OCI-LY1 (cell line): ENCODE data around the gene CFAP69.

Source experiments
- H2AFZ ChIP-seq: fragments of 200-600 bp; sonication (generic), shearing (Covaris generic); 2 replicates; pipeline ENCODE4 v1.6.0; 2014; ENCODE audit warnings: antibody characterized with exemption, mild to moderate bottlenecking, low read length
- H3F3A ChIP-seq: fragments of 200-600 bp; sonication (generic), shearing (Covaris generic); 2 replicates; pipeline ENCODE4 v1.6.0; 2014; ENCODE audit warnings: mild to moderate bottlenecking, antibody characterized with exemption, low read length, moderate library complexity; ENCODE audit not compliant: insufficient read depth
- H3K27ac ChIP-seq: fragments of 200-600 bp; sonication (generic); 2 replicates; pipeline ENCODE4 v1.5.1; 2014; ENCODE audit warnings: low read length, mixed run types, mild to moderate bottlenecking, low read depth; ENCODE audit not compliant: poor library complexity, severe bottlenecking
- H3K27me3 ChIP-seq: fragments of 200-600 bp; sonication (generic); 2 replicates; pipeline ENCODE4 v1.6.0; 2014; ENCODE audit warnings: antibody characterized with exemption, mild to moderate bottlenecking, low read length, moderate library complexity; ENCODE audit not compliant: insufficient read depth
- H3K36me3 ChIP-seq: fragments of 200-600 bp; sonication (generic); 2 replicates; pipeline ENCODE4 v1.6.1; 2014; ENCODE audit warnings: mild to moderate bottlenecking, antibody characterized with exemption, low read length, moderate library complexity, mixed read lengths; ENCODE audit not compliant: insufficient read depth
- H3K4me1 ChIP-seq: fragments of 200-600 bp; sonication (generic); 2 replicates; pipeline ENCODE4 v1.5.1; 2014; ENCODE audit warnings: mild to moderate bottlenecking, low read length, moderate library complexity; ENCODE audit not compliant: insufficient read depth, severe bottlenecking
- H3K4me2 ChIP-seq: fragments of 200-600 bp; sonication (generic), shearing (Covaris generic); 2 replicates; pipeline ENCODE4 v1.6.1; 2014; ENCODE audit warnings: low read length
- H3K4me3 ChIP-seq: fragments of 200-600 bp; sonication (generic); 2 replicates; pipeline ENCODE4 v1.5.1; 2014; ENCODE audit warnings: low read length, low read depth, mild to moderate bottlenecking, mixed read lengths; ENCODE audit not compliant: poor library complexity, severe bottlenecking
- H3K79me2 ChIP-seq: fragments of 200-600 bp; shearing (Covaris generic); 2 replicates; pipeline ENCODE4 v1.6.1; 2016; ENCODE audit warnings: mixed run types, low read length, mixed read lengths; ENCODE audit not compliant: insufficient read depth
- H3K9ac ChIP-seq: fragments of 200-600 bp; sonication (generic), shearing (Covaris generic); 2 replicates; pipeline ENCODE4 v1.6.1; 2014; ENCODE audit warnings: mild to moderate bottlenecking, low read length, mixed read lengths
- H3K9me2 ChIP-seq: fragments of 200-600 bp; sonication (generic), shearing (Covaris generic); 2 replicates; pipeline ENCODE4 v1.6.1; 2014; ENCODE audit warnings: low read depth, mild to moderate bottlenecking, low read length, mixed read lengths
- H3K9me3 ChIP-seq: fragments of 200-600 bp; shearing (Covaris generic); 2 replicates; pipeline ENCODE4 v1.6.1; 2014; ENCODE audit warnings: low read length, mixed read lengths
- H4K20me1 ChIP-seq: fragments of 200-600 bp; sonication (generic), shearing (Covaris generic); 2 replicates; pipeline ENCODE4 v1.6.0; 2016; ENCODE audit warnings: mild to moderate bottlenecking, low read length; ENCODE audit not compliant: insufficient read depth
- EZH2 ChIP-seq: fragments of 200-600 bp; sonication (generic), shearing (Covaris generic); IDR thresholded peaks from 2 replicates; pipeline ENCODE4 v1.8.0; 2017; ENCODE audit warnings: borderline replicate concordance, mixed run types, mild to moderate bottlenecking, antibody characterized with exemption, low read length, moderate library complexity, mixed read lengths
- TF ChIP-seq, protein P1 (sequence below): fragments of 200-600 bp; sonication (generic), shearing (Covaris generic); IDR thresholded peaks from 2 replicates; pipeline ENCODE4 v1.5.1; 2017; ENCODE audit warnings: mild to moderate bottlenecking, antibody characterized with exemption, low read length, moderate library complexity, mixed read lengths

CFAP69 gene

DNA sequence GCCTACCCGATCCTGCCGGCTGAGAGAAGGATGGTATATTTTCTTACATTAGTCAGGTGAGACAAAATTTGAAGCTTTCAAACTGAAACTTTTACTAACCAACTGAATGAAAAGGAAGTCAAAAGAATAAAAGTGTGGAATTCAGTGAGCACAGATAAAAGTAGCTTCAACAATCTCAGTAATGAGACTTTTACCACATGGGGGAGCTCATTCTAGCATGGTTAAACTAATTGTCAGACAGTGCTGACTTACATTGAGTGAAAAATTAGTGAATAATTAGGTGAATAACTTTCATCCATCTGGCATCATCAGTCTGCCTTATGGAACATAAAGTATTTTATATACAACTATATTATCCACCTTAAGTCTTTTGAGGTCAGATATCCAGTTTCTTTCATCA, 67.8 kb downstream of the CFAP69 start:
- H3K27me3 ChIP-seq = no peaks in the 10 kb centered on the region
- H2AFZ ChIP-seq = no peak overlapping the region
- H3F3A ChIP-seq = no peaks in the 10 kb centered on the region
- no peaks in the 10 kb centered on the region for H3K9me2 ChIP-seq
- H3K9ac ChIP-seq = no peak overlapping the region
- no peaks in the 10 kb centered on the region for H3K9me3 ChIP-seq
- TF ChIP-seq, protein P1, sequence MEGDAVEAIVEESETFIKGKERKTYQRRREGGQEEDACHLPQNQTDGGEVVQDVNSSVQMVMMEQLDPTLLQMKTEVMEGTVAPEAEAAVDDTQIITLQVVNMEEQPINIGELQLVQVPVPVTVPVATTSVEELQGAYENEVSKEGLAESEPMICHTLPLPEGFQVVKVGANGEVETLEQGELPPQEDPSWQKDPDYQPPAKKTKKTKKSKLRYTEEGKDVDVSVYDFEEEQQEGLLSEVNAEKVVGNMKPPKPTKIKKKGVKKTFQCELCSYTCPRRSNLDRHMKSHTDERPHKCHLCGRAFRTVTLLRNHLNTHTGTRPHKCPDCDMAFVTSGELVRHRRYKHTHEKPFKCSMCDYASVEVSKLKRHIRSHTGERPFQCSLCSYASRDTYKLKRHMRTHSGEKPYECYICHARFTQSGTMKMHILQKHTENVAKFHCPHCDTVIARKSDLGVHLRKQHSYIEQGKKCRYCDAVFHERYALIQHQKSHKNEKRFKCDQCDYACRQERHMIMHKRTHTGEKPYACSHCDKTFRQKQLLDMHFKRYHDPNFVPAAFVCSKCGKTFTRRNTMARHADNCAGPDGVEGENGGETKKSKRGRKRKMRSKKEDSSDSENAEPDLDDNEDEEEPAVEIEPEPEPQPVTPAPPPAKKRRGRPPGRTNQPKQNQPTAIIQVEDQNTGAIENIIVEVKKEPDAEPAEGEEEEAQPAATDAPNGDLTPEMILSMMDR = peak; percentile 58
- no peak for TF ChIP-seq EZH2
- H3K27ac ChIP-seq = no peak overlapping the region
- no peaks in the 10 kb centered on the region for H3K36me3 ChIP-seq
- no peaks in the 10 kb centered on the region for H3K79me2 ChIP-seq
- no peaks in the 10 kb centered on the region for H4K20me1 ChIP-seq
- no peak overlapping the region for H3K4me3 ChIP-seq
- H3K4me2 ChIP-seq = no peak overlapping the region
- H3K4me1 ChIP-seq = no peaks in the 10 kb centered on the region

DNA sequence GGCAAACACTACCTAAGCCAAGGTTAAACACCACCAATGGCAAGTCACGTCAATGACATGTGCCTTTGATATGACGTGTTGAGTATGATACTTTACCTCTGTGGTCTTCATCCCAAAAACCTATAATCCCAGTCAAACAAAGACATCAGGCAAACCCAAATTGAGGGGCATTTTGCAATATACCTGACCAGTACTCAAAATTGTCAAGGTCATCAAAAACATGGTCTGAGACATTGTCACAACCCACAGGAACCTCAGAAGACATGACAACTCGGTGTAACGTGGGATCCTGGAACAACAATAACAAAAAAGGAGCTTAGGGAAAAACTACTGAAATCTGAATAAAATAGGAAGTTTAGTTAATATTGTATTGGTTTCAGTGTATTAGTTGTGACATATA, 68.9 kb downstream of the CFAP69 start:
- H3F3A ChIP-seq = no peaks in the 10 kb centered on the region
- H3K9me2 ChIP-seq = no peaks in the 10 kb centered on the region
- H3K36me3 ChIP-seq = no peaks in the 10 kb centered on the region
- no peaks in the 10 kb centered on the region for H3K79me2 ChIP-seq
- TF ChIP-seq, protein P1 = no peak
- TF ChIP-seq EZH2 = no peak
- no peak overlapping the region for H2AFZ ChIP-seq
- no peaks in the 10 kb centered on the region for H3K27me3 ChIP-seq
- H3K27ac ChIP-seq = no peak overlapping the region
- no peaks in the 10 kb centered on the region for H4K20me1 ChIP-seq
- no peaks in the 10 kb centered on the region for H3K4me1 ChIP-seq
- H3K9ac ChIP-seq = no peak overlapping the region
- no peak overlapping the region for H3K4me2 ChIP-seq
- H3K9me3 ChIP-seq = no peaks in the 10 kb centered on the region
- H3K4me3 ChIP-seq = no peak overlapping the region

DNA sequence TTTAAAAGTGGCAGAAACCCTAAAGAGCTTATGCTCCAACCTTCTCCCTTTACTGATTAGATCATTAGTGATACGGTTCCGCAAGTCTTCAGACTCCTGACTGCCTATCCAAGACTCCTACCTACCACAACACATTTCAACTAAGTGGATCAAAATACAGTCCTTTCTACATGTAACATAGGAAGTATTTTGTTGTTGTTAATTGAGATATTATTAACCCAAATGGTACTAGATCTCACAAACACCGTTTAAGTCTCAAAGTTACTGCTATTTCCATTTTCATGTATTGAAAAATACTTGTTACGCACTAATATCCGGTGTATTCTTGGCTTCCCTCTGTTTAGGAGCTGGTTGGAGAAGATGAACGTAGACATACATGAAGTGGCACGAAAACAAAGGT, 75.0 kb downstream of the CFAP69 start:
- H3K4me3 ChIP-seq = no peak overlapping the region
- H3K27ac ChIP-seq = no peak overlapping the region
- H3K27me3 ChIP-seq = no peaks in the 10 kb centered on the region
- no peaks in the 10 kb centered on the region for H3K4me1 ChIP-seq
- no peaks in the 10 kb centered on the region for H3K79me2 ChIP-seq
- no peak overlapping the region for H2AFZ ChIP-seq
- no peaks in the 10 kb centered on the region for H3F3A ChIP-seq
- no peaks in the 10 kb centered on the region for H4K20me1 ChIP-seq
- H3K9me3 ChIP-seq = no peaks in the 10 kb centered on the region
- no peak for TF ChIP-seq EZH2
- TF ChIP-seq, protein P1 = no peak
- H3K9me2 ChIP-seq = no peaks in the 10 kb centered on the region
- no peaks in the 10 kb centered on the region for H3K36me3 ChIP-seq
- H3K9ac ChIP-seq = no peak overlapping the region
- no peak overlapping the region for H3K4me2 ChIP-seq
